ENCODE results near the gene PTGER3.
"Not testable (repeated sequence)": the region's sequence is repeated elsewhere in the genome, so short reads cannot be mapped to it uniquely, and the experiment has no call there.

The PTGER3 gene

GRCh38 chr1:70941563-70941962, 106.1 kb downstream of the PTGER3 start:
- no peak for DNase-seq

GRCh38 chr1:70940398-70940797, 107.2 kb downstream of the PTGER3 start:
- not testable (repeated sequence) for DNase-seq

- no peak for DNase-seq
These were observed 113.2 kb downstream of the PTGER3 start for GRCh38 chr1:70934194-70934961.

- no peak for DNase-seq
These were observed 117.6 kb downstream of the PTGER3 start for GRCh38 chr1:70930062-70930461.

- no peak for DNase-seq
These were observed 125.4 kb downstream of the PTGER3 start for GRCh38 chr1:70922196-70922595.
